ENCODE results near the gene FTSJ1.

FTSJ1 gene

GRCh38 chrX:48475296-48475695 lies 703 bp upstream of the FTSJ1 start:
- DNase-seq: no peak
- no peak overlapping the region for H2AFZ ChIP-seq (ENCODE audit: low read depth, low read length)
- no peaks in the 10 kb centered on the region for H3K9me3 ChIP-seq (ENCODE audit: control insufficient read depth, low read length)
- no peak overlapping the region for H3K18ac ChIP-seq (ENCODE audit: low read depth in 1 of 2, low read length in 2 of 2)
- peak overlapping the region; percentile 59 for H3K27ac ChIP-seq (ENCODE audit: low read length, poor library complexity, severe bottlenecking)
- no peak overlapping the region for H3K14ac ChIP-seq (ENCODE audit: low read length in 2 of 2)
- no peak overlapping the region for H2AK5ac ChIP-seq (ENCODE audit: low read length, severe bottlenecking)
- H3K36me3 ChIP-seq (ENCODE audit: control insufficient read depth in 1 of 2, insufficient read depth in 2 of 2, low read depth in 1 of 2, low read length in 2 of 2): peaks cover 10 to 11% of the 10 kb centered on the region in 2 experiments
- H4K8ac ChIP-seq (ENCODE audit: low read length): no peak overlapping the region
- no peak overlapping the region for H4K91ac ChIP-seq (ENCODE audit: low read length)
- peaks cover 0 to 4% of the 10 kb centered on the region in 2 experiments for H3K27me3 ChIP-seq (ENCODE audit: control insufficient read depth in 1 of 2, insufficient read depth in 1 of 2, low read length in 2 of 2)
- no peak overlapping the region for H2BK120ac ChIP-seq (ENCODE audit: low read depth, low read length)
- no peak overlapping the region for H3K23ac ChIP-seq (ENCODE audit: low read length in 2 of 2)
- peak overlapping the region; percentile 93 for H3K9ac ChIP-seq (ENCODE audit: low read length)
- peak overlapping the region in 1 of 2 experiments; percentile 85 for H3K4me3 ChIP-seq (ENCODE audit: insufficient read depth in 1 of 2, low read depth in 1 of 2, low read length in 2 of 2)
- 57% methylated on average over 1 of the region's 5 CpGs for WGBS
- H3K4ac ChIP-seq (ENCODE audit: low read depth in 1 of 2, low read length in 2 of 2): no peak overlapping the region
- no peak overlapping the region for H2BK5ac ChIP-seq (ENCODE audit: low read depth, low read length, poor library complexity, severe bottlenecking)
- H2BK12ac ChIP-seq (ENCODE audit: low read length in 2 of 2): no peak overlapping the region
- peaks cover under 1% of the 10 kb centered on the region for H3K79me1 ChIP-seq (replicated peaks; ENCODE audit: low read length, poor library complexity, severe bottlenecking)
- H3K4me1 ChIP-seq (ENCODE audit: control insufficient read depth, insufficient read depth, low read depth, low read length): peaks cover 24% of the 10 kb centered on the region
- peak overlapping the region; percentile 44 for H3K4me2 ChIP-seq (ENCODE audit: low read length, poor library complexity, severe bottlenecking)
- no peak overlapping the region for H2BK15ac ChIP-seq (ENCODE audit: low read depth, poor library complexity, severe bottlenecking)

GRCh38 chrX:48476919-48477318 lies 920 bp downstream of the FTSJ1 start:
- Histone ChIP-seq H3K18ac (ENCODE audit: low read depth in 1 of 2, low read length in 2 of 2) (no peak overlapping the region), H3K14ac (ENCODE audit: low read length in 2 of 2) (no peak overlapping the region), H2BK15ac (ENCODE audit: low read depth, poor library complexity, severe bottlenecking) (no peak overlapping the region), H3K27ac (ENCODE audit: low read length, poor library complexity, severe bottlenecking) (no peak overlapping the region), H3K4ac (ENCODE audit: low read depth in 1 of 2, low read length in 2 of 2) (no peak overlapping the region), H3K9ac (ENCODE audit: low read length) (peak overlapping the region; percentile 93), H3K27me3 (ENCODE audit: control insufficient read depth in 1 of 2, insufficient read depth in 1 of 2, low read length in 2 of 2) (no peaks in the 10 kb centered on the region), H2AK5ac (ENCODE audit: low read length, severe bottlenecking) (no peak overlapping the region), H4K91ac (ENCODE audit: low read length) (peak overlapping the region; percentile 27), H4K8ac (ENCODE audit: low read length) (no peak overlapping the region), H3K79me1 (replicated peaks; ENCODE audit: low read length, poor library complexity, severe bottlenecking) (peaks cover 5% of the 10 kb centered on the region), H3K4me1 (ENCODE audit: control insufficient read depth, insufficient read depth, low read depth, low read length) (peaks cover 24% of the 10 kb centered on the region), H3K36me3 (ENCODE audit: control insufficient read depth in 1 of 2, insufficient read depth in 2 of 2, low read depth in 1 of 2, low read length in 2 of 2) (peaks cover 18 to 25% of the 10 kb centered on the region in 2 experiments), H2BK120ac (ENCODE audit: low read depth, low read length) (no peak overlapping the region), H2BK5ac (ENCODE audit: low read depth, low read length, poor library complexity, severe bottlenecking) (no peak overlapping the region), H3K4me3 (ENCODE audit: insufficient read depth in 1 of 2, low read depth in 1 of 2, low read length in 2 of 2) (peak overlapping the region in 1 of 2 experiments; percentile 85), H3K23ac (ENCODE audit: low read length in 2 of 2) (no peak overlapping the region), H3K4me2 (ENCODE audit: low read length, poor library complexity, severe bottlenecking) (peak overlapping the region; percentile 66), H2AFZ (ENCODE audit: low read depth, low read length) (no peak overlapping the region), H2BK12ac (ENCODE audit: low read length in 2 of 2) (no peak overlapping the region), H3K9me3 (ENCODE audit: control insufficient read depth, low read length) (no peaks in the 10 kb centered on the region)
- WGBS: 51% methylated on average over 4 of the region's 4 CpGs
- DNase-seq: no peak

GRCh38 chrX:48477960-48478755 lies 2.2 kb downstream of the FTSJ1 start:
- Histone ChIP-seq H3K9ac (ENCODE audit: low read length) (no peak overlapping the region), H3K4ac (ENCODE audit: low read depth in 1 of 2, low read length in 2 of 2) (no peak overlapping the region), H2BK5ac (ENCODE audit: low read depth, low read length, poor library complexity, severe bottlenecking) (no peak overlapping the region), H3K36me3 (ENCODE audit: control insufficient read depth in 1 of 2, insufficient read depth in 2 of 2, low read depth in 1 of 2, low read length in 2 of 2) (peaks cover 27 to 31% of the 10 kb centered on the region in 2 experiments), H2BK12ac (ENCODE audit: low read length in 2 of 2) (no peak overlapping the region), H3K79me1 (replicated peaks; ENCODE audit: low read length, poor library complexity, severe bottlenecking) (peaks cover 5% of the 10 kb centered on the region), H3K27ac (ENCODE audit: low read length, poor library complexity, severe bottlenecking) (no peak overlapping the region), H3K27me3 (ENCODE audit: control insufficient read depth in 1 of 2, insufficient read depth in 1 of 2, low read length in 2 of 2) (peaks cover 0 to 3% of the 10 kb centered on the region in 2 experiments), H3K4me1 (ENCODE audit: control insufficient read depth, insufficient read depth, low read depth, low read length) (peaks cover 23% of the 10 kb centered on the region), H2BK120ac (ENCODE audit: low read depth, low read length) (no peak overlapping the region), H2AFZ (ENCODE audit: low read depth, low read length) (no peak overlapping the region), H3K4me3 (ENCODE audit: insufficient read depth in 1 of 2, low read depth in 1 of 2, low read length in 2 of 2) (peak overlapping the region in 1 of 2 experiments; percentile 85), H2AK5ac (ENCODE audit: low read length, severe bottlenecking) (no peak overlapping the region), H3K18ac (ENCODE audit: low read depth in 1 of 2, low read length in 2 of 2) (no peak overlapping the region), H4K91ac (ENCODE audit: low read length) (no peak overlapping the region), H3K23ac (ENCODE audit: low read length in 2 of 2) (no peak overlapping the region), H3K14ac (ENCODE audit: low read length in 2 of 2) (no peak overlapping the region), H3K9me3 (ENCODE audit: control insufficient read depth, low read length) (no peaks in the 10 kb centered on the region), H4K8ac (ENCODE audit: low read length) (no peak overlapping the region), H3K4me2 (ENCODE audit: low read length, poor library complexity, severe bottlenecking) (no peak overlapping the region), H2BK15ac (ENCODE audit: low read depth, poor library complexity, severe bottlenecking) (no peak overlapping the region)
- DNase-seq: no peak
- 97% methylated on average over 19 of the region's 19 CpGs for WGBS

- no peak for DNase-seq
- peaks cover 5% of the 10 kb centered on the region for H3K79me1 ChIP-seq (replicated peaks; ENCODE audit: low read length, poor library complexity, severe bottlenecking)
- H3K18ac ChIP-seq (ENCODE audit: low read depth in 1 of 2, low read length in 2 of 2): no peak overlapping the region
- H3K14ac ChIP-seq (ENCODE audit: low read length in 2 of 2): no peak overlapping the region
- no peak overlapping the region for H4K91ac ChIP-seq (ENCODE audit: low read length)
- no peak overlapping the region for H3K9ac ChIP-seq (ENCODE audit: low read length)
- H2BK12ac ChIP-seq (ENCODE audit: low read length in 2 of 2): no peak overlapping the region
- H2BK5ac ChIP-seq (ENCODE audit: low read depth, low read length, poor library complexity, severe bottlenecking): no peak overlapping the region
- H2AFZ ChIP-seq (ENCODE audit: low read depth, low read length): no peak overlapping the region
- peaks cover 0 to 9% of the 10 kb centered on the region in 2 experiments for H3K27me3 ChIP-seq (ENCODE audit: control insufficient read depth in 1 of 2, insufficient read depth in 1 of 2, low read length in 2 of 2)
- H3K36me3 ChIP-seq (ENCODE audit: control insufficient read depth in 1 of 2, insufficient read depth in 2 of 2, low read depth in 1 of 2, low read length in 2 of 2): peaks cover 33 to 34% of the 10 kb centered on the region in 2 experiments
- no peak overlapping the region for H3K4ac ChIP-seq (ENCODE audit: low read depth in 1 of 2, low read length in 2 of 2)
- H2AK5ac ChIP-seq (ENCODE audit: low read length, severe bottlenecking): no peak overlapping the region
- peaks cover 18% of the 10 kb centered on the region for H3K4me1 ChIP-seq (ENCODE audit: control insufficient read depth, insufficient read depth, low read depth, low read length)
- no peak overlapping the region for H3K4me2 ChIP-seq (ENCODE audit: low read length, poor library complexity, severe bottlenecking)
- no peak overlapping the region for H2BK15ac ChIP-seq (ENCODE audit: low read depth, poor library complexity, severe bottlenecking)
- no peaks in the 10 kb centered on the region for H3K9me3 ChIP-seq (ENCODE audit: control insufficient read depth, low read length)
- 100% methylated on average over 2 of the region's 5 CpGs for WGBS
- H4K8ac ChIP-seq (ENCODE audit: low read length): peak overlapping the region; percentile 80
- H3K23ac ChIP-seq (ENCODE audit: low read length in 2 of 2): no peak overlapping the region
- H3K27ac ChIP-seq (ENCODE audit: low read length, poor library complexity, severe bottlenecking): peak overlapping the region; percentile 32
- H3K4me3 ChIP-seq (ENCODE audit: insufficient read depth in 1 of 2, low read depth in 1 of 2, low read length in 2 of 2): no peak overlapping the region
- H2BK120ac ChIP-seq (ENCODE audit: low read depth, low read length): no peak overlapping the region
These were observed 2.8 kb downstream of the FTSJ1 start for GRCh38 chrX:48478806-48479205.

Measured in mesenchymal stem cell (in vitro differentiated cells and primary cell).